Activated CD8-positive, alpha-beta T cell treated with anti-CD3 and anti-CD28 coated beads for 36 hours (primary cell): ENCODE measurements around the gene KCNH2. TPM values are rescaled to one million over a fixed set of nuclear protein-coding genes. Genes with fewer than 3 reads are reported as not detected.
"Not testable (repeated sequence)": the region's sequence is repeated elsewhere in the genome, so short reads cannot be mapped to it uniquely, and the experiment has no call there.

ENCODE experiments used
- ATAC-seq: fragments of 200-7000 bp; cut with Tn5 transposase; one replicate; pipeline ENCODE4 v1.10.0; 2021; ENCODE audit warnings: mild to moderate bottlenecking, moderate library complexity
- CTCF ChIA-PET: fragments of 350-600 bp; sonication (Branson Sonifier 250); formaldehyde crosslinking; loops from one replicate; lab custom pipeline; 2021; ENCODE audit warnings: antibody characterized with exemption; lab: Charles Lee
- POLR2A ChIA-PET: fragments of 350-600 bp; sonication (Branson Sonifier 250); formaldehyde crosslinking; loops from one replicate; lab custom pipeline; 2021; ENCODE audit warnings: antibody characterized with exemption; lab: Charles Lee
- DNase-seq: peaks from one replicate; pipeline ENCODE4 v3.0.0-alpha.2; 2020
- H3K27ac Mint-ChIP-seq: one replicate; pipeline ENCODE4 v1.8.0; 2021; ENCODE audit warnings: mild to moderate bottlenecking, mixed read lengths
- H3K27me3 Mint-ChIP-seq: one replicate; pipeline ENCODE4 v1.8.0; 2021; ENCODE audit warnings: mixed read lengths
- H3K36me3 Mint-ChIP-seq: one replicate; pipeline ENCODE4 v1.8.0; 2021; ENCODE audit warnings: low read depth, mixed read lengths
- H3K4me1 Mint-ChIP-seq: one replicate; pipeline ENCODE4 v1.8.0; 2021; ENCODE audit warnings: low read depth, mixed read lengths
- H3K4me3 Mint-ChIP-seq: one replicate; pipeline ENCODE4 v1.8.0; 2021; ENCODE audit warnings: mild to moderate bottlenecking, moderate library complexity, mixed read lengths
- H3K9me3 Mint-ChIP-seq: one replicate; pipeline ENCODE4 v1.8.0; 2021; ENCODE audit warnings: mixed read lengths
- CTCF ChIP-seq: fragments of 200-600 bp; IDR thresholded peaks from one replicate; pipeline ENCODE4 v1.8.0; 2022; ENCODE audit warnings: antibody characterized with exemption, mild to moderate bottlenecking
- intact Hi-C: fragments of 100-400 bp; cut with micrococcal nuclease; formaldehyde crosslinking; loops from one replicate; pipeline ENCODE4 v1.10.0; 2022
- total RNA-seq, 2 experiments: library from RNA; stranded (reverse); gene quantifications; one replicate each; pipeline ENCODE4 v1.2.3, GENCODE V29; 2021

Gene KCNH2
- total RNA-seq, 2 experiments from 2014 or later, result 0.23 to 0.29 TPM

GRCh38 chr7:151013356-151013732, 35.2 kb upstream of the KCNH2 start:
- peak overlapping the region; percentile 75 for H3K4me3 Mint-ChIP-seq
- intact Hi-C loops, result no loop called here
- peak; percentile 2 for ATAC-seq

GRCh38 chr7:151012911-151013347, 34.8 kb upstream of the KCNH2 start:
- intact Hi-C loops, result no loop called here
- Mint-ChIP-seq H3K9me3 (no peaks in the 10 kb centered on the region), H3K4me3 (peak overlapping the region; percentile 1), H3K4me1 (peaks cover 76% of the 10 kb centered on the region), H3K27ac (peak overlapping the region; percentile 50), H3K27me3 (peaks cover 1% of the 10 kb centered on the region), H3K36me3 (peaks cover 14% of the 10 kb centered on the region)
- CTCF ChIA-PET, result interaction anchor here (0.9 to 8.6 kb wide), 6 partner anchors 17 to 98 kb away, joined by 3 to 73 read pairs (median 6); partner anchors contain the start of gene ABCB8
- no peak for DNase-seq
- ATAC-seq, result no peak
- TF ChIP-seq CTCF, result peak; percentile 51
- POLR2A ChIA-PET, result interaction anchor here (0.8 kb wide), 1 partner anchor 9 kb away, joined by 3 read pairs; no protein-coding TSS in a partner anchor

More at GRCh38 chr7:151013356-151013732, 35.2 kb upstream of the KCNH2 start:
- Mint-ChIP-seq H3K4me1 (peaks cover 76% of the 10 kb centered on the region), H3K9me3 (no peaks in the 10 kb centered on the region), H3K27ac (no peak overlapping the region), H3K27me3 (peaks cover 1% of the 10 kb centered on the region), H3K36me3 (peaks cover 14% of the 10 kb centered on the region)
- ChIA-PET CTCF (interaction anchor here (0.8 to 8.6 kb wide), 7 partner anchors 16 to 98 kb away, joined by 3 to 73 read pairs (median 6); partner anchors contain the start of gene ABCB8), POLR2A (interaction anchor here (0.7 to 1.6 kb wide), 4 partner anchors 15 to 72 kb away, joined by 3 to 7 read pairs (median 4); partner anchors contain the start of gene ABCB8)
- DNase-seq, result no peak
- TF ChIP-seq CTCF, result no peak

- no peaks in the 10 kb centered on the region for H3K9me3 Mint-ChIP-seq
- no peak for TF ChIP-seq CTCF
- H3K4me1 Mint-ChIP-seq, result peaks cover 76% of the 10 kb centered on the region
- peak overlapping the region; percentile 50 for H3K27ac Mint-ChIP-seq
- CTCF ChIA-PET, result interaction anchor here (0.9 to 8.6 kb wide), 7 partner anchors 10 to 114 kb away, joined by 3 to 73 read pairs (median 6); partner anchors contain the start of gene ABCB8
- peak overlapping the region; percentile 1 for H3K4me3 Mint-ChIP-seq
- DNase-seq (no peak), ATAC-seq (no peak)
- POLR2A ChIA-PET, result interaction anchor here (0.7 to 2.2 kb wide), 4 partner anchors 10 to 33 kb away, joined by 3 to 8 read pairs (median 4); partner anchors contain the start of gene ABCB8
- H3K36me3 Mint-ChIP-seq, result peaks cover 14% of the 10 kb centered on the region
- H3K27me3 Mint-ChIP-seq, result no peaks in the 10 kb centered on the region
- intact Hi-C loops, result no loop called here
Observed at GRCh38 chr7:151012031-151012692, 34.0 kb upstream of the KCNH2 start.

GRCh38 chr7:151011616-151012015, 33.5 kb upstream of the KCNH2 start:
- not testable (repeated sequence) for DNase-seq

GRCh38 chr7:151011097-151011409, 32.9 kb upstream of the KCNH2 start:
- ChIA-PET POLR2A (interaction anchor here (0.7 to 2.2 kb wide), 4 partner anchors 13 to 48 kb away, joined by 3 to 8 read pairs (median 4); partner anchors contain the start of genes ABCB8 and SLC4A2), CTCF (interaction anchor here (0.8 to 4.3 kb wide), 12 partner anchors 7 to 134 kb away, joined by 3 to 58 read pairs (median 12); partner anchors contain the start of gene AGAP3)
- H3K4me3 Mint-ChIP-seq, result peak overlapping the region; percentile 63
- no peaks in the 10 kb centered on the region for H3K27me3 Mint-ChIP-seq
- no peak for TF ChIP-seq CTCF
- DNase-seq, result no peak
- peaks cover 14% of the 10 kb centered on the region for H3K36me3 Mint-ChIP-seq
- peak overlapping the region; percentile 84 for H3K27ac Mint-ChIP-seq
- intact Hi-C loops, result no loop called here
- ATAC-seq, result no peak
- H3K9me3 Mint-ChIP-seq, result no peaks in the 10 kb centered on the region
- H3K4me1 Mint-ChIP-seq, result peaks cover 68% of the 10 kb centered on the region

More at GRCh38 chr7:151011616-151012015, 33.5 kb upstream of the KCNH2 start:
- ATAC-seq, H3K4me3 Mint-ChIP-seq, H3K27ac Mint-ChIP-seq, H3K9me3 Mint-ChIP-seq, intact Hi-C loops, H3K27me3 Mint-ChIP-seq: not testable (repeated sequence)
- CTCF ChIA-PET, result interaction anchor here (1.0 to 3.6 kb wide), 4 partner anchors 11 to 113 kb away, joined by 3 to 28 read pairs (median 10); no protein-coding TSS in a partner anchor
- Mint-ChIP-seq H3K4me1 (peaks cover 72% of the 10 kb centered on the region), H3K36me3 (peaks cover 14% of the 10 kb centered on the region)
- POLR2A ChIA-PET, result interaction anchor here (0.7 to 2.2 kb wide), 3 partner anchors 17 to 32 kb away, joined by 3 to 8 read pairs (median 4); partner anchors contain the start of gene ABCB8
